ENCODE results near the gene C6orf15.

GRCh38 chr6:31143148-31143547 is 30.8 kb upstream of the C6orf15 start:
- TF ChIP-seq, protein P1, sequence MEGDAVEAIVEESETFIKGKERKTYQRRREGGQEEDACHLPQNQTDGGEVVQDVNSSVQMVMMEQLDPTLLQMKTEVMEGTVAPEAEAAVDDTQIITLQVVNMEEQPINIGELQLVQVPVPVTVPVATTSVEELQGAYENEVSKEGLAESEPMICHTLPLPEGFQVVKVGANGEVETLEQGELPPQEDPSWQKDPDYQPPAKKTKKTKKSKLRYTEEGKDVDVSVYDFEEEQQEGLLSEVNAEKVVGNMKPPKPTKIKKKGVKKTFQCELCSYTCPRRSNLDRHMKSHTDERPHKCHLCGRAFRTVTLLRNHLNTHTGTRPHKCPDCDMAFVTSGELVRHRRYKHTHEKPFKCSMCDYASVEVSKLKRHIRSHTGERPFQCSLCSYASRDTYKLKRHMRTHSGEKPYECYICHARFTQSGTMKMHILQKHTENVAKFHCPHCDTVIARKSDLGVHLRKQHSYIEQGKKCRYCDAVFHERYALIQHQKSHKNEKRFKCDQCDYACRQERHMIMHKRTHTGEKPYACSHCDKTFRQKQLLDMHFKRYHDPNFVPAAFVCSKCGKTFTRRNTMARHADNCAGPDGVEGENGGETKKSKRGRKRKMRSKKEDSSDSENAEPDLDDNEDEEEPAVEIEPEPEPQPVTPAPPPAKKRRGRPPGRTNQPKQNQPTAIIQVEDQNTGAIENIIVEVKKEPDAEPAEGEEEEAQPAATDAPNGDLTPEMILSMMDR (IDR thresholded peaks at IDR 0.05) = no peak
- no peak for TF ChIP-seq POLR2A (IDR thresholded peaks at IDR 0.05)

All from esophagus squamous epithelium (tissue), 4 donors.